Upper lobe of right lung (tissue), 1 donor: ENCODE data around the gene PLCL2. TPM values are rescaled to one million over a fixed set of nuclear protein-coding genes. Genes with fewer than 3 reads are reported as not detected.

Experiments
- ATAC-seq: fragments of 200-7000 bp; cut with Tn5 transposase; one replicate; pipeline ENCODE4 v1.9.1; 2020; ENCODE audit warnings: mild to moderate bottlenecking, moderate library complexity
- DNase-seq: peaks from one replicate; pipeline ENCODE4 v3.0.0-alpha.2; 2020
- H3K27ac ChIP-seq: fragments of 200-600 bp; one replicate; pipeline ENCODE4 v1.8.0; 2022
- H3K27me3 ChIP-seq: fragments of 200-600 bp; one replicate; pipeline ENCODE4 v1.8.0; 2022; ENCODE audit warnings: mild to moderate bottlenecking
- H3K36me3 ChIP-seq: fragments of 200-600 bp; one replicate; pipeline ENCODE4 v1.8.0; 2022
- H3K4me1 ChIP-seq: fragments of 200-600 bp; one replicate; pipeline ENCODE4 v1.8.0; 2022
- H3K4me3 ChIP-seq: fragments of 200-600 bp; one replicate; pipeline ENCODE4 v1.8.0; 2022; ENCODE audit warnings: mild to moderate bottlenecking
- H3K9me3 ChIP-seq: fragments of 200-600 bp; one replicate; pipeline ENCODE4 v1.8.0; 2022
- CTCF ChIP-seq: fragments of 200-600 bp; IDR thresholded peaks from one replicate; pipeline ENCODE4 v1.8.0; 2022; ENCODE audit warnings: antibody characterized with exemption
- intact Hi-C: fragments of 100-400 bp; cut with DNase I; formaldehyde crosslinking; loops from one replicate; pipeline ENCODE4 v1.11.0; 2022
- total RNA-seq: library from RNA; stranded (reverse); fragmentation: NEBNext Ultra II Directional; extraction: Animal tissue kit (Norgen Biotek cat#: 25700); gene quantifications from one replicate; pipeline ENCODE4 v1.2.1, GENCODE V29; 2021
- donor health status: DM: no; HTN: yes; CAD: no; lungs with severe emphysema.

The PLCL2 gene
- total RNA-seq, 1 donor from 2014 or later, result 9.1 TPM

- no peak for TF ChIP-seq CTCF
- no peak overlapping the region for H3K27ac ChIP-seq
- no peaks in the 10 kb centered on the region for H3K9me3 ChIP-seq
- H3K4me3 ChIP-seq, result no peak overlapping the region
- peaks cover 22% of the 10 kb centered on the region for H3K4me1 ChIP-seq
- no peaks in the 10 kb centered on the region for H3K36me3 ChIP-seq
- DNase-seq, result no peak
- peak; percentile 44 for ATAC-seq
- no peaks in the 10 kb centered on the region for H3K27me3 ChIP-seq
- intact Hi-C loops, result no loop called here
Measured at GRCh38 chr3:16906682-16907081, 21.9 kb downstream of the PLCL2 start.

GRCh38 chr3:16907243-16907642 is 22.5 kb downstream of the PLCL2 start:
- Histone ChIP-seq H3K9me3 (no peaks in the 10 kb centered on the region), H3K4me1 (peaks cover 22% of the 10 kb centered on the region), H3K36me3 (no peaks in the 10 kb centered on the region), H3K4me3 (no peak overlapping the region), H3K27ac (no peak overlapping the region), H3K27me3 (no peaks in the 10 kb centered on the region)
- no peak for TF ChIP-seq CTCF
- intact Hi-C loops, result no loop called here
- ATAC-seq, result no peak
- DNase-seq, result no peak

- Histone ChIP-seq H3K36me3 (no peaks in the 10 kb centered on the region), H3K9me3 (no peaks in the 10 kb centered on the region), H3K27ac (no peak overlapping the region), H3K4me1 (peaks cover 22% of the 10 kb centered on the region), H3K4me3 (no peak overlapping the region), H3K27me3 (no peaks in the 10 kb centered on the region)
- ATAC-seq, result no peak
- intact Hi-C loops, result no loop called here
- no peak for TF ChIP-seq CTCF
- no peak for DNase-seq
Measured at GRCh38 chr3:16908016-16908807, 23.5 kb downstream of the PLCL2 start.

GRCh38 chr3:16908896-16909295 is 24.1 kb downstream of the PLCL2 start:
- H3K36me3 ChIP-seq, result no peaks in the 10 kb centered on the region
- no peaks in the 10 kb centered on the region for H3K27me3 ChIP-seq
- intact Hi-C loops, result no loop called here
- no peaks in the 10 kb centered on the region for H3K9me3 ChIP-seq
- ATAC-seq (no peak), DNase-seq (no peak)
- H3K4me1 ChIP-seq, result peaks cover 22% of the 10 kb centered on the region
- no peak for TF ChIP-seq CTCF
- H3K4me3 ChIP-seq, result no peak overlapping the region
- H3K27ac ChIP-seq, result no peak overlapping the region

- no peak for TF ChIP-seq CTCF
- ATAC-seq (no peak), DNase-seq (no peak)
- no peaks in the 10 kb centered on the region for H3K27me3 ChIP-seq
- H3K9me3 ChIP-seq, result no peaks in the 10 kb centered on the region
- intact Hi-C loops, result no loop called here
- H3K4me3 ChIP-seq, result no peak overlapping the region
- H3K4me1 ChIP-seq, result peaks cover 22% of the 10 kb centered on the region
- no peak overlapping the region for H3K27ac ChIP-seq
- no peaks in the 10 kb centered on the region for H3K36me3 ChIP-seq
Measured at GRCh38 chr3:16909802-16910201, 25.0 kb downstream of the PLCL2 start.

- Histone ChIP-seq H3K4me1 (peaks cover 22% of the 10 kb centered on the region), H3K9me3 (no peaks in the 10 kb centered on the region), H3K27ac (no peak overlapping the region), H3K27me3 (no peaks in the 10 kb centered on the region), H3K36me3 (no peaks in the 10 kb centered on the region), H3K4me3 (no peak overlapping the region)
- intact Hi-C loops, result no loop called here
- TF ChIP-seq CTCF, result no peak
- DNase-seq (no peak), ATAC-seq (no peak)
Measured at GRCh38 chr3:16910207-16910606, 25.5 kb downstream of the PLCL2 start.
